Measurements from ENCODE around the gene PRRG2. TPM values are rescaled to one million over a fixed set of nuclear protein-coding genes. Genes with fewer than 3 reads are reported as not detected.

Gene PRRG2
- total and polyA plus RNA-seq, 10 of the 15 experiments (the other 5 are each of a cell fraction or from before 2014, with no cell fraction given), result 0.09 to 2.1 (median 0.86) TPM

DNA sequence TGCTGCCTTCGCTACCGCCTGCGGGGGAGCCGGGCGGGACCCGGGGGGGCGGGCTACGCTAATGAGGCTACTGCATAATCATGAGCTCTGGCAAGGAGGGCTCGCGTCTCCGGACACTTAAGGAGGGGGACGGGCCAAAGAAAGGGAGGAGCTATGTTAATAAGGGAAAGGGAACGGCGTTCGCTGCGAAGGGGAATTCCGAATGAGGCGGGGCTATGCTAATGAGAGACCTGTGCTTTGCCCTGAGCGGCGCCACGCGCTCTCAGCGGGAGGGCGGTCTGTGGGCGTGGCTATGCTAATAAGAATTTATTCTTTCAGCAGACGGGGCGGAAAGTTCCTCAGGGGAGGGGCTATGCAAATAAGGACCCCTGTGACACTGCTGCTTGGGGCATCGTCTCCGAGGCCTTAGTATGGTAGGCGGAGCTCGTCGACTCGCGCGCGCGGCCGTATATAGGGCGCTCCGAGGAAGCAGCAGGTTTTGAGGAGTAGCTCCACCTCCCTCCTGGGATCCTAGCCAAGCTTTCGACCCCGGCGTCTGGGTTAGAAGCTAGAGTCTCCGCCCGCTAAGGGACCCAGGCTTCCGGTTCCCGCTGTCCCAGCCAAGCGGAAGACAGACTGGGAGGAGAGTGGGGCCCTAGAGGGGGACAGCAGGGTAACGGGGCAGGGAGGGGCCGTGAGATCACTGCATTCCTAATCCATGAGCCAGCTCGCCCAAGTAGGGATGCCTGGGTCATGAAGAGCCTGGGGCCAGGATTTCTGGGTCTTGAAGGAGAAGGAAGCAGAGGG is 59.2 kb downstream of the PRRG2 start, which contains the start of gene RRAS (continued):
- no peak for TF ChIP-seq ZBTB33 (IDR thresholded peaks at IDR 0.05)
- TF ChIP-seq CBFB (IDR thresholded peaks at IDR 0.05; ENCODE audit: low read depth), result 0 out of 2 replicates have a peak, but pooled peaks have one; percentile 31
- TF ChIP-seq KLF5 (IDR thresholded peaks at IDR 0.05; ENCODE audit: partially characterized antibody), result no peak
- TF ChIP-seq MYB (IDR thresholded peaks at IDR 0.05; ENCODE audit: borderline replicate concordance, low read depth, low read length), result no peak
- TF ChIP-seq, protein P1, sequence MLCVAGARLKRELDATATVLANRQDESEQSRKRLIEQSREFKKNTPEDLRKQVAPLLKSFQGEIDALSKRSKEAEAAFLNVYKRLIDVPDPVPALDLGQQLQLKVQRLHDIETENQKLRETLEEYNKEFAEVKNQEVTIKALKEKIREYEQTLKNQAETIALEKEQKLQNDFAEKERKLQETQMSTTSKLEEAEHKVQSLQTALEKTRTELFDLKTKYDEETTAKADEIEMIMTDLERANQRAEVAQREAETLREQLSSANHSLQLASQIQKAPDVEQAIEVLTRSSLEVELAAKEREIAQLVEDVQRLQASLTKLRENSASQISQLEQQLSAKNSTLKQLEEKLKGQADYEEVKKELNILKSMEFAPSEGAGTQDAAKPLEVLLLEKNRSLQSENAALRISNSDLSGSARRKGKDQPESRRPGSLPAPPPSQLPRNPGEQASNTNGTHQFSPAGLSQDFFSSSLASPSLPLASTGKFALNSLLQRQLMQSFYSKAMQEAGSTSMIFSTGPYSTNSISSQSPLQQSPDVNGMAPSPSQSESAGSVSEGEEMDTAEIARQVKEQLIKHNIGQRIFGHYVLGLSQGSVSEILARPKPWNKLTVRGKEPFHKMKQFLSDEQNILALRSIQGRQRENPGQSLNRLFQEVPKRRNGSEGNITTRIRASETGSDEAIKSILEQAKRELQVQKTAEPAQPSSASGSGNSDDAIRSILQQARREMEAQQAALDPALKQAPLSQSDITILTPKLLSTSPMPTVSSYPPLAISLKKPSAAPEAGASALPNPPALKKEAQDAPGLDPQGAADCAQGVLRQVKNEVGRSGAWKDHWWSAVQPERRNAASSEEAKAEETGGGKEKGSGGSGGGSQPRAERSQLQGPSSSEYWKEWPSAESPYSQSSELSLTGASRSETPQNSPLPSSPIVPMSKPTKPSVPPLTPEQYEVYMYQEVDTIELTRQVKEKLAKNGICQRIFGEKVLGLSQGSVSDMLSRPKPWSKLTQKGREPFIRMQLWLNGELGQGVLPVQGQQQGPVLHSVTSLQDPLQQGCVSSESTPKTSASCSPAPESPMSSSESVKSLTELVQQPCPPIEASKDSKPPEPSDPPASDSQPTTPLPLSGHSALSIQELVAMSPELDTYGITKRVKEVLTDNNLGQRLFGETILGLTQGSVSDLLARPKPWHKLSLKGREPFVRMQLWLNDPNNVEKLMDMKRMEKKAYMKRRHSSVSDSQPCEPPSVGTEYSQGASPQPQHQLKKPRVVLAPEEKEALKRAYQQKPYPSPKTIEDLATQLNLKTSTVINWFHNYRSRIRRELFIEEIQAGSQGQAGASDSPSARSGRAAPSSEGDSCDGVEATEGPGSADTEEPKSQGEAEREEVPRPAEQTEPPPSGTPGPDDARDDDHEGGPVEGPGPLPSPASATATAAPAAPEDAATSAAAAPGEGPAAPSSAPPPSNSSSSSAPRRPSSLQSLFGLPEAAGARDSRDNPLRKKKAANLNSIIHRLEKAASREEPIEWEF (IDR thresholded peaks at IDR 0.05; ENCODE audit: insufficient replicate concordance, low read depth, low read length), result no peak
- TF ChIP-seq MXI1 (IDR thresholded peaks at IDR 0.05; ENCODE audit: low read depth, low read length), result peak; percentile 42
- no peak for TF ChIP-seq EGR1 (IDR thresholded peaks at IDR 0.05; ENCODE audit: borderline replicate concordance in 1 of 2, low read depth in 2 of 2, low read length in 2 of 2)
- no peak for TF ChIP-seq CEBPB (IDR thresholded peaks at IDR 0.05; ENCODE audit: borderline replicate concordance in 1 of 2, low read depth in 2 of 2, low read length in 2 of 2)
- peak; percentile 79; the same call in 1 of the 2 replicates for TF ChIP-seq EED (IDR thresholded peaks at IDR 0.05; ENCODE audit: low read depth)
- no peak for TF ChIP-seq SMARCA5 (IDR thresholded peaks at IDR 0.05)
- TF ChIP-seq KAT2A (conservative IDR thresholded peaks at IDR 0.05; ENCODE audit: control insufficient read depth, low read depth, low read length), result no peak
- TF ChIP-seq ELK1 (IDR thresholded peaks at IDR 0.05; ENCODE audit: low read depth, low read length), result peak; percentile 35; the same call in 1 of the 2 replicates
- no peak for TF ChIP-seq ZSCAN29 (IDR thresholded peaks at IDR 0.05)
- TF ChIP-seq, protein P2, sequence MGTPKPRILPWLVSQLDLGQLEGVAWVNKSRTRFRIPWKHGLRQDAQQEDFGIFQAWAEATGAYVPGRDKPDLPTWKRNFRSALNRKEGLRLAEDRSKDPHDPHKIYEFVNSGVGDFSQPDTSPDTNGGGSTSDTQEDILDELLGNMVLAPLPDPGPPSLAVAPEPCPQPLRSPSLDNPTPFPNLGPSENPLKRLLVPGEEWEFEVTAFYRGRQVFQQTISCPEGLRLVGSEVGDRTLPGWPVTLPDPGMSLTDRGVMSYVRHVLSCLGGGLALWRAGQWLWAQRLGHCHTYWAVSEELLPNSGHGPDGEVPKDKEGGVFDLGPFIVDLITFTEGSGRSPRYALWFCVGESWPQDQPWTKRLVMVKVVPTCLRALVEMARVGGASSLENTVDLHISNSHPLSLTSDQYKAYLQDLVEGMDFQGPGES (IDR thresholded peaks at IDR 0.05), result 0 out of 2 replicates have a peak, but pooled peaks have one; percentile 38
- peak; percentile 12; the same call in 1 of the 2 replicates for TF ChIP-seq TBL1XR1 (IDR thresholded peaks at IDR 0.05; ENCODE audit: low read depth, low read length)
- TF ChIP-seq ETV6 (conservative IDR thresholded peaks at IDR 0.05 in 1 of 2, IDR thresholded peaks at IDR 0.05 in 1 of 2; ENCODE audit: borderline replicate concordance in 1 of 2, low read depth in 1 of 2), result no peak
- TF ChIP-seq GABPA (IDR thresholded peaks at IDR 0.05; ENCODE audit: low read depth), result peak; percentile 69; the same call in 1 of the 2 replicates
- TF ChIP-seq HCFC1 (IDR thresholded peaks at IDR 0.05; ENCODE audit: low read length), result peak; percentile 34; the same call in 1 of the 2 replicates
